Measurements from ENCODE around the gene PLD1.

DNA sequence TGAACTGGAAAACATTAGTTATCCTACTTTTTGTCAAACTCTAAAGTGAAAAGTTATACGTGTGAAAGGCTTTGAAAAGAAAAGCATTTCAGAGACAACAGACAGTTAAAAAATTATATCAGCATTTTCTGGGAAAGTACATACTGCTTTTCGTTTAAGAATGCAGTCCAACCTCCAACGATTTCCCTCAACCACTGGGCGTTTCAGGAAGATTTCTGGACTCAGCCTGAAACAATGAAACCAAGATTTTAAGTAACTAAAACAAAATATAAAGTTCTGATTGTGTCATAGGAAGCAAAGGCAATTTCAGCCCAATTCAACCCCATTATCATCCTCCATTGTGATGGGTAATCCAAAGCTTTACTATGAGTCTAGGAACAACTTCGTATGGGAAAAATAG, 110.7 kb downstream of the PLD1 start:
- TF ChIP-seq EP300 (IDR thresholded peaks at IDR 0.05) (no peak), POLR2A (IDR thresholded peaks at IDR 0.05) (no peak)
- TF ChIP-seq, protein P1, sequence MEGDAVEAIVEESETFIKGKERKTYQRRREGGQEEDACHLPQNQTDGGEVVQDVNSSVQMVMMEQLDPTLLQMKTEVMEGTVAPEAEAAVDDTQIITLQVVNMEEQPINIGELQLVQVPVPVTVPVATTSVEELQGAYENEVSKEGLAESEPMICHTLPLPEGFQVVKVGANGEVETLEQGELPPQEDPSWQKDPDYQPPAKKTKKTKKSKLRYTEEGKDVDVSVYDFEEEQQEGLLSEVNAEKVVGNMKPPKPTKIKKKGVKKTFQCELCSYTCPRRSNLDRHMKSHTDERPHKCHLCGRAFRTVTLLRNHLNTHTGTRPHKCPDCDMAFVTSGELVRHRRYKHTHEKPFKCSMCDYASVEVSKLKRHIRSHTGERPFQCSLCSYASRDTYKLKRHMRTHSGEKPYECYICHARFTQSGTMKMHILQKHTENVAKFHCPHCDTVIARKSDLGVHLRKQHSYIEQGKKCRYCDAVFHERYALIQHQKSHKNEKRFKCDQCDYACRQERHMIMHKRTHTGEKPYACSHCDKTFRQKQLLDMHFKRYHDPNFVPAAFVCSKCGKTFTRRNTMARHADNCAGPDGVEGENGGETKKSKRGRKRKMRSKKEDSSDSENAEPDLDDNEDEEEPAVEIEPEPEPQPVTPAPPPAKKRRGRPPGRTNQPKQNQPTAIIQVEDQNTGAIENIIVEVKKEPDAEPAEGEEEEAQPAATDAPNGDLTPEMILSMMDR (IDR thresholded peaks at IDR 0.05), result no peak

All from tibial nerve (tissue), 4 donors.